AG20443 (cell line): Measurements from ENCODE around the gene RALGAPB.
"Not testable (repeated sequence)": the region's sequence is repeated elsewhere in the genome, so short reads cannot be mapped to it uniquely, and the experiment has no call there.

ENCODE experiments used
- DNase-seq: peaks from one replicate; pipeline ENCODE4 v3.0.0; 2012; ENCODE audit warnings: low spot score, mixed read lengths

Gene RALGAPB

DNA sequence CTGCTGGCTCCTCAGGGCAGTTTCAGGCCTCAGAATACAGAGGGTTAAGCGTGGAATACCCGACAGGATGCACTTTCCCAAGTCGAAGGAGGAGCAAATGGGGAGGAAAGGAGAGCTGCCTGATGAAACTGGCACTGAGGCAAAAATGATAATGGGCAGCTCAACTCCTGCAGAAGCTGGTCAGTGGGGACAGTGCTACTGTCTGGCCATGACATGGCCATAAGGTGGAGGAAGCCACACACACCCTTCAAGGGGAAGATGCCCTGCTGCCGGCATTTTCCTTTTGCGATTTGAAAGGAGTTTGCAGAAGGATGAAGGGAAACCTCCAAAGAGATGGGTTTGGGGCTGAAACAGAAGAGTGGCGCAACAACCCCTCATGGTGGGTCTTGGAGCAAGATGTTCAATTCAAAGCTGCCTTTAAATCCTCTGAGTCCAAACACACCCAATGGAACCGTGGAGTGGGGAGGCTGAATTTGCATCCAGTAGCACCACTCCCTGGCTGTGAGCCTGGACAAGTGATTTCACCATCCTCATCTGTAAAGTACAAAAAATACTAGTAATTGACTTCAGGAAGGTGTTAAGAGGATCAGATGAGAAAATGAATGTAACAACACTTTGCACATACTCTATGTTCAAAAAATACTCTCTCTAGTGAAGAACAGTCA is 111.6 kb downstream of the RALGAPB start:
- DNase-seq: no peak

DNA sequence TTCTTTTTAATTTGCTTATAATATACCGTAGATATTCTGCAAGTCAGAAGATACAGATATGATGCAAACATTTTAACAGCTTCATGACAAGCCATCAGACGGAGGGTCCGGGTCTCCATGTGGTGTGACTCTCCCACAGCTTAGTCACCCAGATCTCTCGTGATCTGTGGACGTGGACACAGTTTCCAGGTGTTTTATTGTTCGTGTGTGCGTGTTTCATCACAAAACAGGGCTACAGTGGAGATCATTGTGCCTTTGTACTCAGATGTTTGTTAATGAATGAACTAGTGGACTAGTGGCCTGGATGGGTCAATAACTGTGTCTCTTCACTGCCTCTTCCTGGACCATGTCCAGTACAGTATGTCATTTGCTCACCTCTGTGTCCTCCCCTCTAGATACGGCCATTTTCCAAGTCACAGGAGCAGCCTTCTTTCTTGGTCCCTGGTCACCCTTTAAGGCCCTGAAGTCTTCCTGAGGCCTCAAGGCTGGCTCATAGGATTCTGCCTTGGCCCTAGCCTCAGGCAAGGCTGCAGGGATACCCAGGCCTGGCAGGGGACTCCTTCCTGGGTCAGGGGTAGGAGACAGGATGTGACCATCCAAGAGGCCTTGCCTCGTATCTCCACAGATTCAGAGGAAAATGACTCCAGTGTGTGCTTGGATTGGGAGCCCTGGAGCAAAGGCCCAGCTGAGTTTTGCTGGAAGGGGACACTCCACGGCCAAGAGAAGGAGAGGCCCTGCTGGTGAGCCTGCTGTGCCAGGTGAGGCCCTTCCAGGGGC is 112.9 kb downstream of the RALGAPB start:
- no peak for DNase-seq

DNA sequence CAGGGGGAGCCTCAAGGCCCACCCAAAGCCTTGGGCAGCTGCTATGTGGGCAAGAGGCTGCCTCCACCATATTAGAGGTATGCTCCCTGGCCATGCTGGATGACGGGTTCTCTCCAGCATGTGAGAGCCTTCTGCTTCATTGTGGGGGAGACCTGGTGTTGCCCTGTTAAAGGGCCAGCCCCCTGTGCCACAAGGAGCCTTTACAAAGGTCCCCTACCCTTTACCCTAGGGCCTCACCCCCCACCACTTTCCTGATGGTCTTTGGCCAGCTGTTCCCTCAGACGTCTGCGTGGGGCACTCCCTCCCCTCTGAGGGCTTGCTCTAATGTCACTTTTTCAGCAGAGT is 113.5 kb downstream of the RALGAPB start:
- DNase-seq: no peak

DNA sequence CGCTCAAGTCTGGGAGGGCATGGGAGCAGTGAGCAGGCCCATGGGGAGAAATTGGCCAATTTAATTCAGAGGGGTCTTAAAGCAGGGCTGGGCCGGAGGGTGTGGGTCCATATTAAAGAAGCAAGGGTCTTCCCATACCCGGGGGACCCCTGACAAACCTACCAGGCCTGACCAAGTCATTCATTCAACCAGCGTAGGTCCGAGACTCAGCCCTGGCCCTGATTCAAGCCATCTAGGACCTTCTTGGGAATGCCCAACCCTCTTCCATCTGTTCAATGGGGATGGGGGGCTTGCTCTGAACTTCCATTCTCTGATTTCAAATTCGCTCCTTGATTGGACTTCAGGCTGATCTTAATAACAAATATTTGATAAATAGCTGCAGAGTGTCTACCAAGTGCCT is 115.7 kb downstream of the RALGAPB start:
- no peak for DNase-seq

DNA sequence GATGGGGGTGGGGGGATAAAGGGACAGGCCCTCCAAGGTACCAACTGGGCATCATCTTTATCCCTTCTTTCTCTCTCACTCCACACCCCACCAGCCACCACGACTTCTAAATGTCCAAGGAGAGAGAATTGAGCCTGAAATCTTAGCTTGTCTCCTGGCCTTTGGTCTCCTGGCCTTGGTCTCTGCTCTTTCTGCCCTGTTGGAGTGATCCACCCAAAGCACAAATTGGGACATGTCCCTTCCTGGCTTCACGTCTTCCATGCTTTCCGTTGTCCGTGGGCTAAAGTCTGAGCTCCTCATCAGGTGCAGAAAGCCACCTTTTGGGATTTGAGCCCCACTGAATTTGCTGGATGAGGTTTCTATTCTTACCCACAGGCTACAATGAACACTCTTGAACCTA is 116.7 kb downstream of the RALGAPB start:
- no peak for DNase-seq

DNA sequence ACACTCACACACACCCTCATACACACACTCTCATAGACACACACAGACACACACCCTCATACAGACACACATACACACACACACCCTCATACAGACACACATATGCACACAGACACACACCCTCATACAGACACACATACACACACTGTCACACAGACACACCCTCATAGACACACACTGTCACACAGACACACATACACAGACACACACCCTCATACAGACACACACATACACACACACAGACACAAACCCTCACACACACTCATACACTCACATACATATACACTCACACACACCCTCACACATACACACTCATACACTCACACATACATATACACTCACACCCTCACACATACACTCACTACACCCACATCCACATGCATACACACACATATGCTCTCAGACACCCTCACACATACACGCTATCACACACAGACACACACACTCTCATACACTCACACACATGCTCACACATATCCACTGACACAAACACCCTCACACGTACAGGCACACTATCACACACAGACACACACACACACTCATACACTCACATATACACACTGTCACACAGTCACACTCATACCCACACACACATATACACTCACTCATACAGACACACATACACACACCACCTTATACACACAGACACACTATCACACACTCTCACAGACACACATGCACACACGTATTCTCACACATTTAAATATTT is 117.5 kb downstream of the RALGAPB start:
- no peak for DNase-seq

DNA sequence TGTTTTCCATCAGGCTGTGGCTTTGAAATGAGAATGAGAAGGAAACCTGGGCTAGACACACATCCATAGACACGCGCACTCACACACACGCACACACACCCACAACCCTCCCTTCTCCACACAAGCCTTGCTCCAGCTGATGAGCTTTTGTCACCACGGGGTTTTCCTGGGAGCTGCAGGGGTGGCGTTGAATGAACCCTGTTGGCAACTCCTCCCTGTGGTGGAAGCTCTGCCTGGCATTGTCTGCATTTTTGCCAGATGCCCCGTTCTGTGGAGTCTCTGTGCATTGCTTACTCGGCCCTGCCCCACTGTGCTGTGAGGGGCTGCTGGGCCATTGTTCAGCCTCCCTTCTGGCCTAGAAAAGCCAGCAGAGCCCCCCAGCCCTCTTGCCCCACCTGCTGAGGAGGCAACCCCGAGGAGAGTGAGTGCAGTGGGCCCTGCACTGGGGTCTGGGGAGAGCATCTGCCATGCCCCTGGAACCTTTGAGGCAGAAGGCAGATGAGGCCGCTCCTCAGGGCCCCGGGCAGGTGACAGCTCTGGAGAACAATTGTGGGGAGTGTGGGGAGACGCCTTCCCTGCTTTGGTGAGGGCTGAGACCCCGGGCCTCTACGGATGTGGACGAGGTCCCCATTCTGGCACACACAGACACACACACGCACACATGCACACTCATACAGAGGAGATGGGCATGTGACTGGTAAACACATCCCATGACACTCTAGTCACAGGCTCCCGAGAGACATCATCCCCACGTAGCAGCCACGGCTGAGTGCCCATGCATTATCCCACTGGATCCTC is 118.2 kb downstream of the RALGAPB start:
- no peak for DNase-seq

DNA sequence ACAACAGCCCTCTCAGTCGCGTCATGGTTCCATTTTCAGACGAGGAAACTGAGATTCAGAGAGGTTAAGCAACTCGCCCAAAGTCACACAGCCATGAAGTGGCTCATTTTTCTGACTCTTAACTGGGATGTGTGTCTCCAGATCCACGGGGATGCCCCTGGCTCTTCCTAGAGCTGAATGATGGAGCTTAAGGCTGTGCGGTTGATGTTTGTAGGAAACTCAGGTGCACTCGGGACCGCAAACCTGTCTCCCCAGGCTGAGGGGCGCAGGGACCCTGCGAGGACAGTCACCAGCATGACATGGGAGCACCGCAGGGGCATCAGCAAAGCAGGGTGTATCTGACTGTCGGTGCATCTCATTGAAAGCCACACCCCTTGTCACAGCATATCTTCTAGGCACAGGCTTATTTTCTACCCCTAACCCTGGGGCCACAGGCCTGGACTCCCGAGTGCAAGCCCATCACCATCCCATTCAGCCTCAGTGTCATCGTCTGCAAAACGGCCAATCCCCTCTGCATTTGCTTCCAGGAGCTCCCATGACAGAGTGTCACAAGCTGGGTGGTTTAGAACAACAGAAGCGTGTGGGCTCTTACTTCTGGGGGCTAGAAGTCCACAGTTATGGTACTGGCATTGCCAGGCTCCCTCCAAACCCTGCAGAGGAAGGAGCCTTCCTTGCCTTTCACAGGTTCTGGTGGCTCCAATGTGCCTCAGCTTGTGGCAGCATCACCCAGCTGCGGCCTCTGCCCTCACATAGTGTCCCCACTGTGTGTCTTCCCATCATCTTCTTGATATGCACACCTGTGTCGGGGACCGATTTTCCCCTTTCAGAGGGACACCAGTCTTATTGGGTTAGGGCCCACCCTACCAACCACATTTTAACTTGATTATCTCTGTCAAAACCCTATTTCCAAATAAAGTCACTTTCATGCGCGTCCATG is 119.1 kb downstream of the RALGAPB start:
- no peak for DNase-seq

DNA sequence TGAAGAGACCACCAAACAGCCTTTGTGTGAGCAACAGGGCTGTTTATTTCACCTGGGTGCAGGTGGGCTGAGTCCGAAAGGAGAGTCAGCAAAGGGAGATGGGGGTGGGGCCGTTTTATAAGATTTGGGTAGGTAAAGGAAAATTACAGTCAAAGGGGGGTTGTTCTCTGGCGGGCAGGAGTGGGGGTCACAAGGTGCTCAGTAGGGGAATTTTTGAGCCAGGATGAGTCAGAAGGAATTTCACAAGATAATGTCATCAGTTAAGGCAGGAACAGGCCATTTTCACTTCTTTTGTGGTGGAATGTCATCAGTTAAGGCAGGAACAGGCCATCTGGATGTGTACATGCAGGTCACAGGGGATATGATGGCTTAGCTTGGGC is 119.8 kb downstream of the RALGAPB start:
- DNase-seq: not testable (repeated sequence)

DNA sequence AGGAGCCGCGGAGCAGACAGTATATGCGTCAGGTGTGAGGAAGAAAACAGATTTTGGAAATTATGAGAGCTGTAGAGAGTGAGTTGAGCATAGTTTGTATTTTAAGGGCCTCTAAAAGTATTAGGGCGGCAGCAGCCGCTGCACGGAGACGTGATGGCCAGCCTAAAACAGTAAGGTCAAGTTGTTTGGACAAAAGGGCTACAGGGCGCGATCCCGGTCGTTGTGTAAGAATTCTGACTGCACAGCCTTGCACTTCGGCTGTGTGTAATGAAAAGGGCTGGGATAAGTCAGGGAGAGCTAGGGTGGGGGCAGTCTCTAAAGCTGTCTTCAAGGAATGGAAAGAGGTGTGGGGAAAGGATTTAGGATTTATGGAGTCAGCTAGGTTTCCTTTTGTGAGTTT is 121.6 kb downstream of the RALGAPB start:
- DNase-seq: not testable (repeated sequence)

DNA sequence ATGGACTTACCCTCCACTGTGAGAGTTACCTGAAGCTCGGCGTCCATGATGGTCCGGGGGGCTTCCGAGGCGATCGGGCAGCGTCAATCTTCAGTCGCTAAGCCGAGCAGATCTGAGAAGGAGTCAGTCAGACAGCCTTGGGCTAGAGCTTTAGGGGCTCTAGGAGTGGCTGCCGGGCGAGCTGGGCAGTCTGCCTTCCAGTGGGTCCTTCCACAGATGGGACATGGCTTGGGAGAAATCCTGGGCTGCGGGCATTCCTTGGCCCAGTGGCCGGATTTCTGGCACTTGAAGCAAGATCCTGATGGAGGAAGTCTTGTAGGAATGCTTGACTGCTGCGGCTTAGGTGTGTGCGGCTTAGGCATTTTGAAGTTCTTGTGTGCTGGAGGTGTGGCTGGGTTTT is 123.2 kb downstream of the RALGAPB start:
- DNase-seq: not testable (repeated sequence)

DNA sequence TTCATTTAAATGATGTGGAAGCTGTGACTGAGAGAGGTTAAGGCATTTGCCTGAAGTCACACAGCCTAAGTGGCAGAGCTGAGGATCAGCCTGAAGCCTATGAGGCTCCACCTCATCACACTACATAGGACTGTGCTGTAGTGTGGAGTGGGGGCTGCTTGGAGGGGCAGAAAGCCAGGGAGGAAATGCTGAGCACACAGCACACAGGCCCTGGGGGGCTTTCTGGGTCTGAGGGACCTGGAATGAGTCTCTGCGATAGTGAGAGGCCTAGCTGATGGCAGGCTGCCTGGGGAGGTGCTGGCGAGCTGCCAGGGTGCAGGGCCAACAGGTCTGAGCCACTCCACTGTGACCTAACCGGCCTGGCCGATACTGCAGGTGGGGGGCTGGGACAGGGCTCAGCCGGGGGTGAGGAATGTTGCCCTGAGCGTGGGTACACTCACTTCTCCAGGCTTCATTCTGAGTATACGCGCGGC is 126.8 kb downstream of the RALGAPB start:
- DNase-seq: no peak

DNA sequence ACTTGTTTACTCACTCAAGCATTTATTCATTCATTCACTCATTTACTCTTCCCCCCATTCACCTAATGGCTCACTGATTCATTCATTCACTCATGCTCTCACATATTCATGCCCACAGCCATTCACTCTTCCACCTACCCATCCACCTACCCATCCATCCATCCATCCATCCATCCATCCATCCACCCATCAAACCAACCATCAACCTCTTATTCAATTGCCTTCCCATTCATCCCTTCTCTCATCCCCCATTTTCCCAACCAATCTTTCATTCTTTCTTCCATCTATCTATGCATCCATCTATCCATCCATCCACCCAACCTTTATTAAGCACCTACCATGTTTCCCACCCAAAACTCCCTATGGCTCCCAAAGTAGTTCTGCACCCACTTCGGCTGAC is 127.4 kb downstream of the RALGAPB start:
- DNase-seq: no peak

DNA sequence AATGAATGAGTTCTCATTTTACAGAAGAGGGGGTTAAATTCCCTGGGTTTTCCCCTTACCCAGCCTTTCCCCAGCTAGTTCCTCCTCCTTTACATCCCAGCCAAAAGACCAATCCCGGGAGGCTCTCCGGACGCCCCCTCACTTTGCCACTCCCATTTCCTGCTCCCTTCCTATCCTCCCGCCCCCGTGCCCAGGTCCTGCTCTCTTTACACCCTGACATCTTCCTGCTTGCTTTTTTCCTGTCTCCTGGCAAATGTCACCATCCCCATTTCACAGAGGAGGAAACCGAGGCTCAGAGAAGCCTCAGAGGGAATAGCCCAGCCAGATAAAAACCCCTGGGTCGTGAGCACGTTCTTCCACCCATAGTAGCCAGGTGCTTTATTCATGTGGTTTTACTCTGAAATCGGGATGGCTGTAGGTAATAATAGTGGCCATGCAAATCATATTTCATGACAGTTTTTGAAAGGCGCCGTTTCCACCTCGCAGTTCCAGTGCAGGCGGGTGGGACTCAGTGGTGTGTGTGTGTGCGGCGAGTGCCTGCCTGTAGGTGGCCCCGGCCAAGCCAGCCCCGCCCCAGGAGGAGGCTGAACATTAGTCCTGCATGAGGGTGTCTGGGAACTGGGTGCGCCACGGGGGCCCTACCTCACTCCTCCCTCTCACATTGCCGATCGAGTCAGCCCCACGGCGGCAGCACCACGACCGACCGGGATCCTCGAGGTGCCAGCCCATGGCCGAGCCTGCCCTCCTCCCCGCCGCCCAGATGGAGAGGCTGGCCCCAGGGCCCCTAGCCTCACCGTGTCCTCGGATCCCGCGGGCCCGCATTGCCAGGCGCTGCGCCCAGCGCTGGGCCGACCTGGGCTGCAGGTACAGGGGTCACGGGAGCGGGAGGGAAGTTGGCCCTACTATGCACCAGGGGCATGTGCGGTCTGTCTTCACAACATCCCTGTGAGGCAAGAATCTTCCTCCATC is 128.9 kb downstream of the RALGAPB start, which contains the start of gene ARHGAP40:
ARHGAP40 (plus strand) TSS at position 594 of the 969 bp plus-strand sequence.
- DNase-seq: peak; percentile 34

DNA sequence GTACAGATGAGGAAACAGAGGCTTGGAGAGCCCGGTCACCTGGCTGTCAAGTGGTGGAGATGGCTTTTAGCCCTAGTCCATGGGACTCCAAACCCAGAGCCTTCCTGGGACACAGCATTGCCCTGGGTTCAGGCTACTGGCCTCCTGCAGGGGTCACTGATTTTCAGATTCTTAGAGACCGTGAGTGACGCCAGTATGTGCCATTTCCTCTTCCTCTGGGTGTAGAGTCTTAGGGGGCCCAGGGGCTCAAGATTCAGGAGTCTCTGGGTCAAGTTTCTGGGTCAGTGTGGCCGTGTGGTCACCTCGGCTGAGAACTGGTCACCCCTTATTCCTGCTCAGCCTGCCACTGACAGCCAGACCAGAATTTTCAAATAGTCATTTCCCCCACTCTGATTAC is 129.5 kb downstream of the RALGAPB start:
- no peak for DNase-seq

DNA sequence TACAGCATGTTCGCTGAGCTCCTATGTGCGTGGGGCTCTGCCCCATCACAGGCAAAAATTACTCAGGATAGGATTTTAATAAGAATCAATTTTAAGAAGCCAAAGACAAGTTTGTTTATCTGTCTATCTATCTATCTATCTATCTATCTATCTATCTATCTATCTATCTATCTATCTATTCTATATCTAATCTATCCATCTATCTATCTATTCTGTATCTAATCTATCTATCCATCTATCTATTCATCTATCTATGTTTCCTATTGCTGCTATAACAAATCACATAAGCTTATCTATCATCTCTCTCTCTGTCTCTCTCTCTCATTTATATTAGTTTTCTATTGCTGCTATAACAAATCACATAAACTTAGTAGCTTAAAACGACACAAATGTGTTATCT is 130.6 kb downstream of the RALGAPB start:
- no peak for DNase-seq

DNA sequence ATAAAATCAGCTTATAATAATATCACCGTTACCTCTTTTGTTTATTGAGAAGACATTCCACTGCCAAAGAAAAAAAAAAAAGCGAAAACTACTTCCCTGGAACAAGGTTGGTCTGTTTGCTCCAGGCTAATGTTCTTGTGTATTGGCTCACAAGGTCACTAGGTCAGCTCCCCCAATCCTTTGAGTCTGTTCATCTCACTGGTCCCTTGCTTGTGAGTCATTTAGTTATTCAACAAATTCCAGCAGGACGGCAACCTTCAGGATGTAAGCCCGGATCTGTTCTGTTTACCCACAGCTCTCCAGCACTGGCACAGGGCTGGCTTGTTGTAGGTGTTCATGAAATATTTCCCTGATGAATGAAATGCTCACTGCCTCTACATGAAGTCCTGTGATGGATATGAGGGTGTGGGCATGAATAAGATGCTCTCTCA is 132.2 kb downstream of the RALGAPB start:
- DNase-seq: no peak

DNA sequence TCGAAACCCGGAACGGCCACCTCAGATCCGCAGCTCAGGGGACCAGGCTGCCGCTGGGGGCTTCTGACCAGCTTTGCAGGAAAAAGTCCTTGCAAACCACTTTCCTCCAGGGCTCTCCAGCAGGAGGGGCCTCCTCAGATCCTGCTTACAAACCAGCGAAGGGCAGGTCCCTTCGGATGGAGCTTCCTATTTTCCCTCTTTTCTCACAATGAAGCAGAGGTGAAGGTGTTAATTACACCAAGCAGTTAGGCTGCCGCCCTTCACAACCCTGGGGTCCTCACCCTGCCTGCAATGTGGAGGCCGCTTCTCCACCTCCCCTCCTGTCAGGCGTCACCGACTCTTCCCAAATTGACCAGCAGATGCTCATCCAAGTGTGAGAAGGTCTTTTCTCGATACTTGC is 134.7 kb downstream of the RALGAPB start:
- no peak for DNase-seq

DNA sequence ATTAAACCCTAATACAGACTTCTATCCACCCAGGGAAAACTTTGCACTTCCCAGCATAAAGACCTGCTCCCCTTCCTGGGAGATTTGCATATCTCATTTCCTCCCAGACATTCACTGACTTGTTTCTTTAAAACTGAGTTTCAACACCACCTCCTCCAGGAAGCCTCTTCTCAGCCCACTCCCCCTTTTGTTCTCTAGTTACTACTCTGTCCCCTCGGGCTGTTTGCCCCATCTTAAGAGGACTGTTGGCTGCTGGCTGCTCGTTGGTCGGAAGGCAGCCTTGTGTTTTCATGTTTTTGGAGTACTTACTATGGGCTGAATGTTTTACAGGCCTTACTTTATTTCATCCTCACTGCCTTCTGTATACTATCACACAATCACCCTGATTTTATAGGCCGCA is 135.5 kb downstream of the RALGAPB start:
- no peak for DNase-seq

DNA sequence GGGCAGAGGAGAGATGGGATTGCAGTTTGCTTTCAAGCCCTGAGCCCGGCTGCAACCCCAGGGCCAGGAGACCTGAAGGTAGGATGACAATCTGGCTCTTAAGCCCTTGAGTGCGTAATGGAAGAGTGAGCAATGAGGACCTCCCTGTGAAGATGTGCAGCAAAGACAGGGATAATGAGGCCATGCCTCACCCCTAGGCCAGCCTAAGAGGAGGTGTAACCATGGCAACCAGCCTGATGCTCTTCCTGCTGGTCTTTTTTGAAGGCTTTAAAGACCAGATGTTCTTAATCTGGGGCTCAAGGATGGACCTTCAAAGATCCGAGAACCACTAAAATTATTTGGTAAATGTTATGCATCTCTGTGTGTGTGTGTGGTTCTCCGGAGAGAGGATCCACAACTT is 137.2 kb downstream of the RALGAPB start:
- no peak for DNase-seq
